Activated gamma-delta T cell (primary cell): ENCODE results near the gene GPR153.

Experiments used
- DNase-seq: peaks from one replicate; lab custom pipeline; 2025; lab: John Stamatoyannopoulos, UW

GPR153 gene

DNA sequence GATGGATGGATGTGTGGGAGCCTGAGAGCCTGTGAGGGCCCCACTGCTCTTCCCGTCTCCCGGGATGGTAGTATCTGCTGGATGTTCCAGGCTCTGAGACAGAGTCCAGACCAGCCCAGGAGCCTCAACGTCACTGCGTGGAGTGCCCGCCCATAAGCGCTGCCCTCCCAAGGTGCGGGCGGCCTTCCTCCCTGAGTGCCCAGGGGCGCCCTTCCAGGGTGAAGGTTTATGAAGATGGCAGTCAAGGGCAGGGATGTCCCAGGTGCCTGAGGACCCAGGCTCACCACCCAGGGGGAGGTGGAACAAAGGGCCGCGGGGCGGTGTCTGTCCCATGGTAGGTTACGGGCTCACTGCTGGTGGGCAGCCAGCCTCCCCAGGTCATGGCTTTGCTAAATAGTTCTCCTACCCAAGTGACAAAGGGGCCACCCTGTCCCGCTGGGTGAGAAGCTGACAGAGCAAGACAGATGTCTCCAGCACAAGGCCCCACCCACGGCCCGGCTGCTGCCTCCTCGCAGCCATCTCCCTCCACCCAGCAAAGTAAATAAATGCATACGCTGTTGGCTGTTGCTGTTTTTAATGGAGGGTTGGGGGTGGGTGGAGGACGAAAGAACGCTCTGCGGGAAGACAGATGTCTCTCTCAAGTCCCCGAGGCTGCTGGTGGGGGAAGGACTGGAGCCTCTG, 9.0 kb upstream of the GPR153 start:
- DNase-seq = no peak

DNA sequence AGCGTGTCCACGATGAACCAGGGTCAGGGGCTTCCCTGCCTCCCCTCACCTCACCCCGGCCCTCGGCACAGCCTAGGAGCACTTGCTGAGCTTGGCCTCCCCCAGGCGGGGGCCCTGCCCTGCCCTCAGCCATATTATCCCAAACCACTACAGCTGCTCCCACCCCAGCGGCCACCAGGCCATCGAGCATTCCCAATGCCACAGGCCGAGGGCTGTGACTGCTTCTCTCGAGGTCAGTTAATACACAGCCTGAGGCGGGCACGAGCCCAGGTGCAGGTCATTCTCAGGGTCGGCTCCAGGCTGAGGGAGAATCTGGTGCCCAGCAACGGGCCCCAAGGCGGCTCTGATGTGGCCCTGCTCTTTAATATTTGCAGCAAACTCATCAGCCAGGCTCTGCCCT, 8.4 kb upstream of the GPR153 start:
- no peak for DNase-seq

DNA sequence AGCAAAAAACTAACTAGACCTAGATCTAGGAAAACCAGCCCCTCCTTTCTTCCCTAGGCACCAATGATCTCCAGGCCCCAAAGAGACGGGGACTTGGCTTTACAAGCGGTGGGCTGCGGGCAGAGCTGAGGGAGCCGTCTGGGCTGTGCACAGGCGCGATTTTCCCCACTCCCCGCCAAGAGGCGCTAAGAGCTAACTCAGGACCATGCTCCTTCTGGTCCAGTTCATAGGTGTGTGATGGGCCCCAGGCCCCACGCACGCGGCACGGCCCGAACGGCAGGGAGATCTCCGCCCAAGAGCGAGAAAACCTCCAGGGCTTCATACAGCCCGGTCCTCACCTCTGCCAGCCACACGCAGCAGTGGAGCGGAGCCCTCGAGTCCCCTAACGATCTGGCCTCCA, 7.5 kb upstream of the GPR153 start:
- DNase-seq = no peak

DNA sequence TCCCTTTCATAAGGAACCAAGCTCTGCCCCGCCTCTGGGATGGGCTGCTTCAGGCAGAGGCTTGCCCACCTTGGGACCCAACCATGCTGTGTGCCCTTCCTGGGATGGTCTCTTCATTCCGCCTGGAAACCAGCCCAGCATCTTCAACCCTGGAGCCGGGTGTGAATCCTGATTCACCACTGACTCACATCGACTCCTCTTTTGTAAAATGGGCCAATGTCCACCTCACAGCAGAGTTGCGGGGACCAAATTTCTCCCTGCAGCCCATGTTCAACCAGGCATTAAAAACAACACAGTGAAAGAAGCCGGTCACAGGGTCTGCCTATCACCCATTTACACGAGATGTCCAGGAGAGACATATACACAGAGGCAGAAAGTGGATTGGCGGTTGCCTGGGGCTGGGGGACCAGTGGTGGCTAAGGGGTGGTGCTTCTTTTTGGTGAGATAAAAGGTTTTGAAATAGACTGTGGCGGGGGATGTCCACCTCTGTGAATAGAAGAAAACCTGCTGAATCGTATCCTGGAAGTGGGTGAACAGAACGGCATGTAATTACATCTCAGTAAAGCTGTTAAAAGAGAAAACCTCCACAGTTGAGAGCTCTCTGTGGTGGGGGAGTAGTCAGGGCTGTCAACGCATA, 6.9 kb upstream of the GPR153 start:
- DNase-seq = no peak

DNA sequence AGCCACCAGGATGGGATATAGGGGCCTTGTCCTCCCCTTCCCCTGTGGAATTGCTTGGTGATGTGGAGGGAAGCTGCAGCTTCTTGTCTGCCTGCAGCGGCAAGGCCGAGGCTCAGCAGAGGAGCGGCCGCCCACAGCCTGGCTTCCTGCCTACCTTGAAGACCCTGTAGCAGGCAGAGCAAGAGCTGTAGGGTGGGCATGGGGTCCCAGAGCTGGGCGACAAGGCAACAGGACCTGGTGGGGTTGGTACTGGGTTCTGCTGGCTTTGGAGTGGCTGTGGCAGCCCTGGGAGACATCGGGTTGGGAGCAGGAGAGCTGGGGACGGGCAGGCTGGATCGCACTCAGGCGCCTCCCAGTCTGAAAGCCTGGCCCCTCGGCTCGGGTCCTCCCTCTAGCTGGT, 5.7 kb upstream of the GPR153 start:
- no peak for DNase-seq

DNA sequence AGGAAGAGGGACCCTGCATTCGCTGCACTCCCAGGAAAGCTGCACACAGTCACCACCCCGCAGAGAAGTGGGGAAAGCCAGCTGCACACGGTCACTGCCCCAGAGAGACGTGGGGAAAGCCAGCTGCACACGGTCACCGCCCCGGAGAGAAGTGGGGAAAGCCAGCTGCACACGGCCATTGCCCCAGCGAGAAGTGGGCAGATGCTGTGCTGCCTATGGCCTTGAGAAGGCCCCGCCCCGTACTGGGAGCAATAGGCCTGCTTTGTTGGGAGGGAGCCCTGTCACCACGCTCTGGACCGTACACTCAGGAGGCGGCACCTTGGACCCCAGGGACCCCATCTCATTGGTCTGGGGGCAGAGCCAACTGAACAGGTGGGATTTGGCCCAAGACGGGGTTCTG, 4.3 kb upstream of the GPR153 start:
- DNase-seq = no peak

DNA sequence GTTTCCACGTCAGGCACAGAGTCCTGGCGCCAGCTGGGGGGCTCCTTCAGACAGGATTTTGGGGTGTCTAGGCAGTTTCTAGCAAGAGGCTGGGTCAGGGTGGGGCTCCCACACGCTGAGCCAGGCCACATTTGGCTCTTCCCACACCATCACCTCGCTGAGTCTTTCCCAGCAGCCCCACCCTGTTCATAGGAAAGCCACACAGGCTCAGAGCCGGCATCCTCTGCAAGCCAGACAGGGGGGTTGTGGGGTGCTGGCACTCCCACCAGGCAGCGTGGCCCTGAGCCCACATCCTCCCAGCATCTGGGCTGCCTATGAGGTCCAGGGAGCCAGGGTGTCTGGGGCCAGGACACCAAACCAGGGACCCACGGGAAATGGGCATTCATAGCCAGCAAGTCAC, 2.8 kb upstream of the GPR153 start:
- DNase-seq = no peak

DNA sequence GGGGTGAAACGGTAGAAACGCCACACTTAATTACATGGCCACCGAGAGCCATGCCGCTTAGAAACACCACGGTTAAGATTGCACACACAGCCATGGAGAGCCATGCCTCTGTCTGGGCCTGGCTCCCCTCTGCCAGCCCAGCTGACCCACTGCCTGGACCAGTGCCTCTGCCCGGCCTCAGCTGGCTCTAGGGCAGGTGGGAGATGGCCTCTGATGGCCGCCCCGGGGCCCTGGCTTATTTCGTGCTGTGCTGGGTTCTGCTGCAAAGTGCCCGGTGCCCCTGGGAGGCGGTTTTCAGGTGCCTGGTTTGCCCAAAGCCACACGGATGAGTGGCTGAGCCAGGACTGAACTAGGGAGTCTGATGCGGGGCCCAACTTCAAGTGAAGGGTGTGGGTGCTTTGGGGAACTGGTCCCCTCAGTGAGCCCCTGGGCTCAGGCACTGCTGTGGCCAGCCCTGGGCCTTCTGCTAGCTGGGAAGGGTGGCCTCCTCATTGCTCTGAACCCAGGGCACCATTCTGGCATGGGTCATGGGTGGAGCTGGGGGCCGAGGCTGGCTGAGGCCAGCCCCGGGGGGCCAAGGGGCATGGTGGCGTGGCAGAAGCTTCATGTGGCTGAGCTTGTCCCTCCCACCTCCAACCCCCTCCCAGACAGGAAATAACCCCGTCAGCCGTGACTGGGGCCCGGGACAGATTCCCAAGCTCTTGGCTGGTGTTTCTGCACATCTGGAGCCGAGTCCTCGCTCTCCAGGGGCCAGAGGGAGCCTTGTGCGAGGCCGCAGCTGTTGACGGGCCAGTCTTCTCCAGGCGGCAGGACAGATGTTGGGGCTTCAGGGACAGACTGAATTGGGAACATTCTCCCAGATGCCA, 1.9 kb upstream of the GPR153 start:
- DNase-seq = no peak

DNA sequence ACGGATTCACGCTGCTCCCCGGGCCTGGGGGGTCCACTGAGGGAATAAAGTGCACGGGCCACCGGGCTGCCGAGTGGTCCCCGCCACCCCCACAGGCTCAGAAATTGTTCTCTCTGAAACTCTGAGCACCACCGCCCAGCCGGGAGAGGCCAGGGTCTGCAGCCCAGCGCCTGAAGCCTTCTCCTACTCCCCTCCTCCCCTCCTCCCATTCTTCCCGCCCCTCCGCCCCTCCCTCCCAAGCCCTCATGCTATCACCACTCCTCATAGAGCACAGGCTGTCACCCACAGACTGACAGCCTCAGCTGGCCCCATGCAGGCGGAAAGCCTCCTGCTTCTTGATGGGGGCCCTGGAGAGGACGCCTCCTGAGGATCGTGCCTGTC, 707 bp upstream of the GPR153 start:
- no peak for DNase-seq

DNA sequence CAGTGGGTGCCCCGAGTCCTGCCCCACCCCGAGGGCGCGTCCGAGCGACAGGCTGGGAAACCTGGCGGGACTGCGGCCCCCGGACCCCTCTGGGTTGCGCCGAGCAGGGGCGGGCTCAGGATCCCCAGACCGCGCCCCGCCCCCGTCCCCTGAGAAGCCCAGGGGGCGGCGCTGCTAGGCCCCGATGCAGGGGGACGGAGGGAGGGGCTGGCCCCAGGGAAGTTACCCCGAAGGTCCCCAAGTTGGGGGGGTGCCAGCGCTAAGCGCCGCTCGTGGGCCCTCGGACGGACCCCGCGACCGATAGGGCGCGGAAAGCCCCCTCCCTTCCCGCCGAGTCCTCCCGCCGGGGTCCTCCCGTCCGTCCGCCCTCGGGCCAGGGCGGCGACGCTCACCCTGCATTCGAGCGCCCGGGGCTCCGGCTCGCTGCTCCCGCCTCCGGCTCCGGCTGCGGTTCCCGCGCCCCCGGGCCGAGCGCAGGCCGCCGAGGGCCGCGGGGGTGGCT, 414 bp downstream of the GPR153 start:
- DNase-seq = no peak

DNA sequence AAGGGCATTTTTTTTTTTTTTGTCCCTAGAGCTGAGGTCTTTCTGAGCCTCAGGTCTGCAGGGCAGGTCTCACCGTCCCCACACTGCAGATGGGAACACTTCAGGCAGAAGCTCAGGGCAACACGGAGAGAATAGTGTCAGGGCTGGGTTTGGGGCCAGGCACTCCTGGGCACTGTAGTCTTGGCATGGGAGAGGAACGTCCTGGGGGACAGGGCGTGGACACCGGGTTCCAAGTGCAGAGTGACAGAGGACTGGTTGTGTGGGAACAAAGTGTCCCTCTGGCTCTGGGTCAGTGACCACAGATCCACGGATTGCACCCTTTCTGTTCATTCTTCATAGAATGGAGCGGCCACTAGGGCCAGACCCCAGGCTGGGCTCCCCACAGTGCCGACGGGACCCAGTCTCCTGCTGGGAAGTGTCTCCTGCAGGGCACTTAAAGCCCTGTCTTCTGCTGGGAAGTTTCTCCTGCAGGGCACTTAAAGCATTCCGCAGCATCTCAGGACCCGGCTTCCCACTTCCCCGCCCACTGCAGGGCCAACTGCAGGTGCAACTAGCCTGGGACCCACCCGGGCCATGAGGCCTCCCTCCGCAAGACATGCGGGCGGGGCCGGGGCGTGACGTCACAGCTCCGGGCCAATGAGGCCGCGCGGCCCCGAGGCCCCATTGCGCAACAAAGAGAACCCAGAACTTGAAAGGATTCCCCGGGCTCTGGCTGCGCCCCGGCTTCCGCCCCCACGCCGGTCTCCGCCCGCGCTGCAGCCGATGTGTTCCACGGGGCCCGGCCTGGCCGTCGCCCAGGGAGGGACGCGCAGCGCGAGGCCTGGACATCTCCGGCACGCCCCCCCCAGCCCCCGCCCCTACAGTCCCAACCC, 1.2 kb downstream of the GPR153 start:
- DNase-seq = peak; percentile 69

DNA sequence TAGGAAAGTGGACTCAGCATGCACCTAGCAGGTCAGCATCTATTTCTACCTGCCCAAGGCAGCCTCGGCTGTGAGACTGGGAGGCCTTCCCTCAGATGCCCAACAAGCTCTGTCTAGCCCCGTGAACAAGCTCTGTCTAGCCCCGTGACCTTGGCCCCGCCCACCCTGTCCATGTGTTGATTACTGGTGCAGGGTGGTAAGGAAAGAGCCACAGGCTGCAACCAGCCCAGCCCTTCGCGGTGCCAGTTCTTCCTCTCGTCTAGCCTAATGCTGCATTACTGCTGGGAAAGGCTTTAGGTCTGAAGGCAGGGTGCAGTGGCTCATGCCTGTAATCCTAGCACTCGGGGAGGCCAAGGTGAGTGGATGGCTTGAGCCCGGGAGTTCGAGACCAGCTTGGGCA, 2.2 kb downstream of the GPR153 start:
- DNase-seq = no peak

DNA sequence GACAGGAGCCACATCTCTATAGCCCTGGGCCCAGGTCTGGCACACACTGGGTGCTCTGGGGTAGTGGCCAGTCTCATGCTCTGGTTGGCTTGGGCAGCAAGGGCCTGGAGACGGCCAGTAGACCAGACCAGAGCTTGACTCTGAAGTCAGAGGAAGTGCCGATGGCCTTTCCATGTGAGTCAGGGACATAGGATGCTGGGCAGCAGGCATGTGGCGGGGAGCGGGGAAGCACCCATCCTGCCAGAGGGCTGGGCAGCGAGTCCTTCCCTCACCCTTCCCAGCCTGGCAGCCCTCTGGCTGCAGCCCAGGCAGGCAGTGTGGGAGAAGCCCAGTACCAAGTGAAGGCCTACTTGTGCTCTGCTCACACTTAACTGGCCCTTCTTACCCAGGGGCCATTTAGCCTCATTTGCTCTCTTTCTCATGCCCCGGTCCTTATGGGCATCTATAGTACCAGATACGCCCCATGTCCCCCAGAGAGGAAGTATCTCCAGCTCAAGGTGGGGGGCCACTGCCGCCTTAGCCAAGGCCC, 3.3 kb downstream of the GPR153 start:
- DNase-seq = no peak

DNA sequence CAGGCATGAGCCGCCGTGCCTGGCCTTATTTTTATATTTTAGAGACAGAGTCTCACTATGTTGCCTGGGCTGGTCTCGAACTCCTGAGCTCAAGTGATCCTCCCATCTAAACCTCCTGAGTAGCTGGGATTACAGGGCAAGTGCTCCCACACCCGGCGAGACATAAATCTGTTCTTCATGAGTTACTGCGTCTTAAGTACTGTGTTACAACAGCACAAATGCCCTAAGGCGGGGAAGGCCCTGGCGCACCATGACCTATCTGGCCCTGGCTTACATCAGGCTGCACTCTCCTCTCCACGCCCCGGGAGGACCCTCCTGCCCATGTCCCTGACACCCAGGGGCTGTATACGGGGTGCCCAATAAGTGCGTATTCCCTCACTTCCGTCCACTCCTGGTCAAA, 4.3 kb downstream of the GPR153 start:
- DNase-seq = no peak

DNA sequence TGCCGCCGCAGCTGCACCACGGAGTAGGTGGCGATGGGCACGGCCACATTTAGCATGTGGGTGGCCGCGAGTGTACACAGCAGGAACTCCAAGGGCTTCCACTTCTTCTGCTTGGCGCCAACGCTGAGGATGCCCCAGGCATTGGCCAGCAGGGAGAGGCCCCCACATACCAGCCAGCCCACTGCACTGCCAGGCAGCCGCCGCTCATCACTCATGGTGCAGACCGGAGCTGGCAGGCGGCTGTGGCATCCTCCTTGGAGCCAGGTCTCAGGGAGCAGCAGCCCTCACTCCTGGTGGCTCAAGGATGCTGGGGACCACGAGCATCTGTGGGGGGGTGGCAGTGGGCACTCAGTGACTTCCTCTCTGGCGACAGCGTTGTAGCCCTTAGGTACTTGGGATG, 6.2 kb downstream of the GPR153 start:
- DNase-seq = no peak

DNA sequence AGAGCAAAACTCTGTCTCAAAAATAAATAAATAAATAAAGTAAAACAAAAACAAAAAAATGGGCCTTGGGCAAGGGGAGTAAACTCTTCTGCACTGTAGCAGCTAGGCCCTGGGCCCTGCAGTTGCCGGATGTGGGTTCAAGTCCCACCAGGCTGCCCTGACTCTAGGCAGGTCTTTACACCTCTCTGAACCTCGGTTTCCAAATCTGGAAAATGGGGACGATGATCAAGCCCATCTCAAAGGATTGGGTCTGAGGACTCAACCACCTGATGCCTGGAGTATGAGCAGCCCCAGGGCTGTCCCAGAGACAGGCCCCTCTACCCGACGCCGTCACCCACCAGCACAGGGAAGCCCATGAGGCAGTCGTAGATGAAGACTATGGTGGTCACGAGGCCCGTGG, 7.5 kb downstream of the GPR153 start:
- DNase-seq = no peak

DNA sequence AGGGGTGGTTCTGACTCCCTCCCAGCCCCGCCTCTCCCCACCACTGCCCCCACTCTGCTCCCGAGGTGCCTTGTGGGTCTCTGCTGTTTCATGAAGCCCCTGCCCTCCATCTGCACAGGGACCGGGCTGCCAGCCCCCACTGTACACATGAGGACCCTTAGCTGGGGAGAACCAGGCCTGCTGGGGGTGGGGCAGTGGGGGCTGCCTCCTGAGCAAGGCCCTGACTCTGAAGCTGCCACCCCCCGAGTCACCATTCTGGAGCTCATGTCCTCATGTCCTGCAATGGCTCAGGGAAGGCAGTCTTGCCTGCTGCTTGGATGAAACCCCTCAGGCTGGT, 8.6 kb downstream of the GPR153 start:
- no peak for DNase-seq

DNA sequence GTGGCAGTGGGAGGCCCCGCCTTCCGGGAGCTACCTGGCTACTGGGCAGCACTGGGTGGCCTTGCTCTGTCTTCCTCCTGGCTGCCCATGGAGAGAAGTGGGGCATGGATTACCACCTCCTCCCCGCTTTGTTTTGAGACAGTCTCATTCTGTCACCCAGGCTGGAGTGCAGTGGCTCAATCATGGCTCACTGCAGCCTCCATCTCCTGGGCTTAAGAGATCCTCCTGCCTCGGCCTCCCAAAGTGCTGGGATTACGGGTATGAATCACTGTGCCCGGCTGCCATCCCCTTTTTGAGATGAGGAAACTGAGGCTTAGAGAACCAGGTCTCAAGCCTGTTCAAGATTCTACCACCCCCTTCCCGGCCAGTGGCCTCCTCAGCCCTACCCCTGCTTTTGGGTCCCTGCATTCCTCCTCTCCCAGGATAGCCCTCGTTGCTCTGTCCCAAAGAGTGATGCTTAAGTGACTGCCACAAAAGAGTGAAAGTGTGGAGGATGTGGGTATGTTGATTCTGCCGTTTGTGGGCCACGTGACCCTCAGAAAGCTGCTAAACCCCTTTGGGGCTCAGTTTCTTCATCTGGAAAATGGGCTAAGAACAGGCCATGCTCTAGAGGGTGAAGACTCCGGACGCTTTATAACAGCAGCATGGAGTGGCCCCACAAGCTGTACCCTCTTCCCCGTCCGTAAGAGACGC, 9.1 kb downstream of the GPR153 start:
- no peak for DNase-seq

DNA sequence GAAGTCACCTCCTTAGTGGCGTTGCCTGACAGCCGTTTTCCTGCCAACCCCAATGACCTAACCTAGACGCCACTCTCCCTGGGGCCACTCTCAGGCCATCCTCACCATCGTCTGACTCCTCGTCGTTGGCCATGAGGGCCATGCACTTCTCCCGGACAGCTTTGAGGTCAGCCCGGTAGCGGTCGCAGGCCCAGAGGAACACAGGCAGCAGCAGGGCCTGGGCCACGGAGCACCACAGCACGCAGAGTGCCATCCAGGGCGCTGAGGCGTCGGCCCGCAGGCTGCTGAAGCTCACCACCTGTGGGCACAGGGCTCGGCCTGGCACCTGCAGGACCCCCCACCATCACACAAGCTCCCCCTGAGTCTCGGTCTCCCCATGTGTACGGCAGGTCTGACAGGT, 9.7 kb downstream of the GPR153 start:
- DNase-seq = no peak

DNA sequence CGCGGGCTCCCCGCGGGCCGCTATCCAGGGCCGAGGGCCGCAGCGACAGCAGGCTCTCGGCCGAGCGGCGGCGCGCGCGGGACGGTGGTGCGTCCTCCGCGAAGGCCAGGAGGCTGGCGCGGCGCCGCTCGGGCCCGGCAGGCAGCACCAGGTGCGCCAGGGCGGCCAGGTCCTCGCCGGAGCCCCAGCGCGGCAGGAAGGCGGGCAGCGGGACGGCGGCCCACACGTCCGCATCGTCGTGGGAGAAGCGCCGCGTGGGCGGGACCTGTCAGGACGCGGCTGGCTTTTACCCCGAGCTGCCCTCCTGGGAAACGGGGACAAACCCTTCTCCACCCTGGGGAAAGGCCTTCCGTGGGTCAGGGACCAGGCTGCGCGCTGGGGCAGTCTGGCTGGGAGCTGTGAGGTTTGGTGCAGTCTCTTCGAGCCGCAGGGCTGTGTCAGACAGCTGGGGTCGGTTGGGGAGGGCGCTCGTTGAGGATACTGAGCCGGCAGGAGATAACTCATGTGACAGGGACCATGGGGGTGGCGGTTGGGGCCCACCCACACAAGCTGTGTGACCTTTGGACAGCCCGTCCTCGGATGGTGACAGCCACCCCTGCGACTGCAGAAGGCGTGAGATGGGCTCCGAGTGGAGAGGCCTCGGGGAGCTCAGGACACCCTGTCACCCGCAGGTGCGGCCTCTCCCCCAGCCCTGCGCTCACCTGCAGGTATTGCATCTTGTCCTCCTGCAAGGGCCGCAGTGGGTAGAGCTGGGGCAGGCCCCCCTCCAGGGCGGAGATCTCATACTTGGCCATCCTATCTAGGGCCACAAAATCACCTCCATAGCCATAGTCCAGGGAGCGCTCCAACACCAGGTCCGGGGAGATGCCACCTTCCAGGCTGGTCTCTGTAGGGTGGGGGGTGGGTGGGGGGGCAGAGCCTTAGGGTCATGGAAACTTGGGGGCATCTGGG, 10.9 kb downstream of the GPR153 start:
- no peak for DNase-seq
